AG09319 (cell line): Measurements from ENCODE around the gene DNAI4.

Source experiments
- DNase-seq: peaks from one replicate; pipeline ENCODE4 v3.0.0-alpha.2; 2010; ENCODE audit warnings: low read depth; ENCODE audit errors: extremely low read depth
- TF ChIP-seq, protein P1 (sequence below): IDR thresholded peaks from 2 replicates; pipeline ENCODE4 v1.5.1; 2011; ENCODE audit warnings: low read depth, mild to moderate bottlenecking, inconsistent platforms, low read length, moderate library complexity

The DNAI4 gene

DNA sequence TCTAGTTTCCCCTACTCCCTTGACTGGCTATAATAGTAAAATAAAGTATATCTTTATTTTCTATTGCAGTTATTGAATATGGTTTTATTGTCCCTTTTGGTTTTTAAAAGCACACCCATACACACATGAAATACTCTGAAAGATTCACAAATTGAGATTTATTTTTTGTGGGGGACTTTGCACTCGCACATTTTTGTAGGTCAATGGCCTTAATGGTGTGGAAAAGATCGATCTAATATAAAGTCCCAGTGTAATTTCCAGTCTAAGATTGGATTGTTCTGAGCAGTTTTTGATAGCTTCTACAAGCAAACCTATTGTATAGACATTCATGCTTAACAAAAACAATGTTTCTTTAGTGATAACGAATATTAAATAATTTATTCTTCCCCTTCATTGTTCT is 64.1 kb downstream of the DNAI4 start:
- DNase-seq, result no peak
- TF ChIP-seq, protein P1, sequence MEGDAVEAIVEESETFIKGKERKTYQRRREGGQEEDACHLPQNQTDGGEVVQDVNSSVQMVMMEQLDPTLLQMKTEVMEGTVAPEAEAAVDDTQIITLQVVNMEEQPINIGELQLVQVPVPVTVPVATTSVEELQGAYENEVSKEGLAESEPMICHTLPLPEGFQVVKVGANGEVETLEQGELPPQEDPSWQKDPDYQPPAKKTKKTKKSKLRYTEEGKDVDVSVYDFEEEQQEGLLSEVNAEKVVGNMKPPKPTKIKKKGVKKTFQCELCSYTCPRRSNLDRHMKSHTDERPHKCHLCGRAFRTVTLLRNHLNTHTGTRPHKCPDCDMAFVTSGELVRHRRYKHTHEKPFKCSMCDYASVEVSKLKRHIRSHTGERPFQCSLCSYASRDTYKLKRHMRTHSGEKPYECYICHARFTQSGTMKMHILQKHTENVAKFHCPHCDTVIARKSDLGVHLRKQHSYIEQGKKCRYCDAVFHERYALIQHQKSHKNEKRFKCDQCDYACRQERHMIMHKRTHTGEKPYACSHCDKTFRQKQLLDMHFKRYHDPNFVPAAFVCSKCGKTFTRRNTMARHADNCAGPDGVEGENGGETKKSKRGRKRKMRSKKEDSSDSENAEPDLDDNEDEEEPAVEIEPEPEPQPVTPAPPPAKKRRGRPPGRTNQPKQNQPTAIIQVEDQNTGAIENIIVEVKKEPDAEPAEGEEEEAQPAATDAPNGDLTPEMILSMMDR, result no peak

DNA sequence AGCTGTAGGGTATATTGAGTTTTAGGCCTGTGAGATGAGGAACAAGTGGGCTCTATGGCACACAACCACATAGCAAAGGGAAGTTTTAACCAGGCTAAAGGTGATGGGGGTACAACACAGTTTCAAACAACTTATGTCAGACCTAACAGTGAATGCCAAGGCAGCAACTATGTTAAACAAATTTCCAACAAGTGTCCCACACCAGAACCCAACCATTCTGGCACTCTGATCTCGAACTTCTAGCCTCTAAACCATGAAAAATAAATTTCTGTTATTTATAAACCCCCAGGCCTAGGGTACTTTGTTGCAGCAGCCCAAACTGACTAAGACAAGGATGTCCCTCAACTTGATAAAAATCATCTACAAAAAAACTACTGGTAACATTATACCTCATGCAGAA is 71.3 kb downstream of the DNAI4 start:
- TF ChIP-seq, protein P1, result no peak
- DNase-seq, result no peak

DNA sequence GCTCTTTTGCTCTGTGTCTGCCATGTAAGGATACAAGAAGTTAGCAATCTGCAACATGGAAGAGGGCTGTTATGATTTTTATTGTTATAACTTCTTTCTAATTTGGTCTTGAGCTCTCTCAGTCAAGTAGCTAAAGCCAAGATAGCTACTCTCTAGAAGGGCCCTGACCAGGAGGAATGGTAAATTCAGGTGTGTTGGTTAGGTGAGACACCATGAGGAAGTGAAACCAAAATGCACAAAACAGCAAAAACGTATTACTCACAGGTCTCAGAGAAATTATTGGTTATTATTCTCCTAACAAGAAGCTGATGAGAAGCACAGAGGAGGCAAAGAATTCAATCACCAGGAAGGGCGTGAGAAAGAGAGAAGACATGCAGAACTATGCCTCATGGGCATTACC is 71.8 kb downstream of the DNAI4 start:
- no peak for DNase-seq

DNA sequence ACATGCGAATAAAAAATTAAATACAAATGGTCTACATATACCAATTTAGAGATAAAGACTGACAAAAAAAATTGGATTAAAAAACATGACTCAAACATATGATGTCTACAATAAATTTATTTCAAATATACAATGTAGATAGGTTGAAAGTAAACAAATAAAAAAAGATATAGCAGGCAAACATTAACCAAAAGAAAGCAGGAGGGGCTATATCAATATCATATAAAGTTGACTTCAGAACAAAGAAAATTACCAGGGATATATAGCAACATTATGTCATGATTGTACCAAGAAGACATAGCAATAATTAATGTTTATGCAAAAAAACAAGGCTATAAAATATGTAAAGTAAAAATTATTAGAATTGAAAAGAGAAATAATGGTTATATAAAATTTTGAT is 73.7 kb downstream of the DNAI4 start:
- TF ChIP-seq, protein P1, result no peak
- no peak for DNase-seq

More for the DNA sequence above, 71.8 kb downstream of the DNAI4 start:
- TF ChIP-seq, protein P1, result no peak

DNA sequence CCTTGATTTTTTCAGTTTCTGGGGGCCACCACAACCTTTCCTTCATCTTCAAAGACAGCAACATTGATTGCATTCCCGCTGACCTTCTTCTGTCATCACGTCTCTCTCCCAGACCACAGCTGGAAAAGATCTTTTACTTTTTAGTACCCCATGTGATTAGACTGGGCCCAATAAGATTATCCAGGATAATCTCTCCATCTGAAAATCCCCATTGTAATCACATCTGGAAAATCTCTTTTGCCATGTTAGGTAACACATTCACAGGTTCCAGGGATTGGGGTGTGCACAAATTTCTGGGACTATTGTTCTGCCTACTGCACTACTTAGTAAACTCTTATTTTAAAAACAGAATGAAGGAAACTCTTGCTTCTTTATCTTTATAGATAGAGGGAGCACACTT is 76.5 kb downstream of the DNAI4 start:
- TF ChIP-seq, protein P1, result no peak
- DNase-seq, result no peak

DNA sequence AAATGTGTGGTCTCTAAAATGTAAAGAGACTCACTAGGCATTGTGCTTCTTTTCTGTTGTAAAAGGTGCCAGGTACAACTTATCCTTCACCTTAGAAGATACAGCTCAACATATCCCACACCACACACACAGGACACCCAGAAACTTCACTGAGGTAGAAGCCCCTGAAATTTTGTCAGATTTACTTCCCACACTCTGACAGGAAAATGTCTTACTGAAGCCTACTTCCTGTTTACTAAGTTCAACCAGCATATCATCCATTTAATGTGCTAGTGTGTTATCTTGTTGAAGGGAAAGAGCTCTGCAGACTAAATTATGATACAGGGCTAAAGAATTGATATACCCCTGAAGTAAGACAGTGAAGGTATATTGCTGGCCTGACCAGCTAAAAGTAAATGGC is 83.7 kb downstream of the DNAI4 start:
- no peak for DNase-seq
- TF ChIP-seq, protein P1, result no peak

DNA sequence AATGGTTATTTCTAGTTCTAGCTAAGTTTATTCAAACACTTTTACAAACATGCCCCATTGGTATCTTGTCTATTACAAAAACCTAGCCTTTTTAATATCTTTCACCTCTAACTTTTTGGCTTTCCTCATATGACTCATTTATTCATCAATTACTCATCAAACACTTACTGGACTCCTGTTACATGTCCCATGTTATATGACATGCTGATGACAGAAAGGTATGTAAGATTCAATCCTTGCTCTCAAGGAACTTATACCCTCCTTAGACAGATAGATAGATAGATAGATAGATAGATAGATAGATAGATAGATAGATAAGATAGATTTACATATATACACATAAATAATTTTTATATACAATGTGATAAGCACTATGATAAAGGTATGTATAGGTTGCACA is 89.7 kb downstream of the DNAI4 start:
- TF ChIP-seq, protein P1, result no peak
- DNase-seq, result no peak
